IMR-90 (cell line): Measurements from ENCODE around the gene RAD51B.

ENCODE experiments used
- BHLHE40 ChIP-seq: fragments of 150-350 bp; IDR thresholded peaks from 2 replicates; pipeline ENCODE4 v1.6.1; 2016; ENCODE audit warnings: mild to moderate bottlenecking, low read depth, low read length
- CTCF ChIP-seq: conservative IDR thresholded peaks from 2 replicates; pipeline ENCODE4 v1.5.1; 2012; ENCODE audit warnings: mild to moderate bottlenecking, low read depth, low read length, improper control_type of control experiment
- POLR2A ChIP-seq: IDR thresholded peaks from 2 replicates; pipeline ENCODE4 v1.6.1; 2012; ENCODE audit warnings: mild to moderate bottlenecking, low read depth, low read length
- SMC3 ChIP-seq: fragments of 150-350 bp; IDR thresholded peaks from 2 replicates; pipeline ENCODE4 v1.6.1; 2016; ENCODE audit warnings: low read depth, mild to moderate bottlenecking, antibody characterized with exemption, low read length, moderate library complexity

- TF ChIP-seq CTCF = no peak
- TF ChIP-seq POLR2A = no peak
- no peak for TF ChIP-seq BHLHE40
- TF ChIP-seq SMC3 = no peak
These were observed 132.8 kb downstream of the RAD51B start for GRCh38 chr14:67952381-67952780.
